ENCODE measurements around the gene CCDC174. TPM values are rescaled to one million over a fixed set of nuclear protein-coding genes. Genes with fewer than 3 reads are reported as not detected.

The CCDC174 gene
- total RNA-seq, 1 donor from 2014 or later, result 25.8 TPM

GRCh38 chr3:14631687-14632441, 19.7 kb upstream of the CCDC174 start:
- Mint-ChIP-seq H3K27ac (no peak overlapping the region), H3K4me1 (ENCODE audit: low read depth) (peaks cover 20% of the 10 kb centered on the region), H3K4me3 (ENCODE audit: low read depth) (no peak overlapping the region), H3K9me3 (ENCODE audit: low read depth) (no peaks in the 10 kb centered on the region), H3K36me3 (ENCODE audit: insufficient read depth) (no peaks in the 10 kb centered on the region), H3K27me3 (peaks cover 6% of the 10 kb centered on the region)
- no peak for DNase-seq (ENCODE audit: low spot score, unreplicated experiment)
- TF ChIP-seq CTCF (IDR thresholded peaks at IDR 0.05; ENCODE audit: unreplicated experiment), result no peak

- H3K36me3 Mint-ChIP-seq (ENCODE audit: insufficient read depth), result no peaks in the 10 kb centered on the region
- H3K4me3 Mint-ChIP-seq (ENCODE audit: low read depth), result no peak overlapping the region
- peaks cover 15% of the 10 kb centered on the region for H3K4me1 Mint-ChIP-seq (ENCODE audit: low read depth)
- no peak for TF ChIP-seq CTCF (IDR thresholded peaks at IDR 0.05; ENCODE audit: unreplicated experiment)
- no peak overlapping the region for H3K27ac Mint-ChIP-seq
- no peak for DNase-seq (ENCODE audit: low spot score, unreplicated experiment)
- peaks cover 12% of the 10 kb centered on the region for H3K27me3 Mint-ChIP-seq
- H3K9me3 Mint-ChIP-seq (ENCODE audit: low read depth), result peaks cover 3% of the 10 kb centered on the region
These were observed 19.1 kb upstream of the CCDC174 start for GRCh38 chr3:14632442-14632930.

- H3K27me3 Mint-ChIP-seq, result peaks cover 18% of the 10 kb centered on the region
- no peak overlapping the region for H3K4me3 Mint-ChIP-seq (ENCODE audit: low read depth)
- TF ChIP-seq CTCF (IDR thresholded peaks at IDR 0.05; ENCODE audit: unreplicated experiment), result no peak
- H3K9me3 Mint-ChIP-seq (ENCODE audit: low read depth), result peaks cover 4% of the 10 kb centered on the region
- no peaks in the 10 kb centered on the region for H3K36me3 Mint-ChIP-seq (ENCODE audit: insufficient read depth)
- peaks cover 14% of the 10 kb centered on the region for H3K4me1 Mint-ChIP-seq (ENCODE audit: low read depth)
- DNase-seq (ENCODE audit: low spot score, unreplicated experiment), result no peak
- no peak overlapping the region for H3K27ac Mint-ChIP-seq
These were observed 18.1 kb upstream of the CCDC174 start for GRCh38 chr3:14633417-14633816.

GRCh38 chr3:14633819-14634424, 17.6 kb upstream of the CCDC174 start:
- Mint-ChIP-seq H3K4me3 (ENCODE audit: low read depth) (no peak overlapping the region), H3K27me3 (peaks cover 19% of the 10 kb centered on the region), H3K9me3 (ENCODE audit: low read depth) (peaks cover 4% of the 10 kb centered on the region), H3K36me3 (ENCODE audit: insufficient read depth) (no peaks in the 10 kb centered on the region), H3K4me1 (ENCODE audit: low read depth) (peaks cover 14% of the 10 kb centered on the region), H3K27ac (peak overlapping the region; percentile 37)
- no peak for DNase-seq (ENCODE audit: low spot score, unreplicated experiment)
- TF ChIP-seq CTCF (IDR thresholded peaks at IDR 0.05; ENCODE audit: unreplicated experiment), result peak; percentile 77

- peaks cover 14% of the 10 kb centered on the region for H3K4me1 Mint-ChIP-seq (ENCODE audit: low read depth)
- H3K27ac Mint-ChIP-seq, result no peak overlapping the region
- DNase-seq (ENCODE audit: low spot score, unreplicated experiment), result no peak
- no peak overlapping the region for H3K4me3 Mint-ChIP-seq (ENCODE audit: low read depth)
- H3K36me3 Mint-ChIP-seq (ENCODE audit: insufficient read depth), result no peaks in the 10 kb centered on the region
- H3K9me3 Mint-ChIP-seq (ENCODE audit: low read depth), result peaks cover 4% of the 10 kb centered on the region
- H3K27me3 Mint-ChIP-seq, result peaks cover 19% of the 10 kb centered on the region
- TF ChIP-seq CTCF (IDR thresholded peaks at IDR 0.05; ENCODE audit: unreplicated experiment), result no peak
These were observed 16.7 kb upstream of the CCDC174 start for GRCh38 chr3:14634763-14635400.
